ENCODE results near the gene CA12. TPM values are rescaled to one million over a fixed set of nuclear protein-coding genes. Genes with fewer than 3 reads are reported as not detected.

The CA12 gene
- total and polyA plus RNA-seq, 9 of the 15 experiments (the other 6 are each of a cell fraction or from before 2014, with no cell fraction given): 0.01 to 0.78 (median 0.15) TPM; not detected in 1

DNA sequence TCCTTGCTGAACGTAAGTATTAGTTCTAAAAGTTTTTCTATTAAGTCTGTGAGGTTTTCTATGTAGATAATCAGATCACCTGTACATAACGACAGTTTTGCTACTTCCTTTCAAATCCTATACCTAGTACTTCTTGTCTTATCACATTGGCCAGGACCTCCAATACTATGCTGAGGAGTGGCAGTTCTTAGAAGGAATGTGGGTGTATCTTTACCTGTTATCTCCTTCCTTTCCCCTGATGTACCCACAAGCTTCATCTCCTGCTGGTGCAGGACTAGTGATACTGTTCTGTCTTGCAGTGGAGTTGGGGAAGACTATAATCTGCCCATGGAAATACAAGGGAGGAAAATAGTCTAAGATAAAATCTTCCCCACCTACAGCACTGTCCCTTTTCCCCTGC is 16.8 kb upstream of the CA12 start (continued):
- no peak for TF ChIP-seq NCOA2 (IDR thresholded peaks at IDR 0.05; ENCODE audit: partially characterized antibody in 2 of 2)
- no peak for TF ChIP-seq MAZ (CRISPR knock-in tag; conservative IDR thresholded peaks at IDR 0.05 in 1 of 2, IDR thresholded peaks at IDR 0.05 in 1 of 2)
- TF ChIP-seq ELF4 (CRISPR knock-in tag; IDR thresholded peaks at IDR 0.05): no peak
- peak; percentile 69 for TF ChIP-seq CBFA2T3 (IDR thresholded peaks at IDR 0.05)
- peak; percentile 51; the same call in 1 of the 2 replicates for TF ChIP-seq EP300 (IDR thresholded peaks at IDR 0.05; ENCODE audit: low read length)
- no peak for TF ChIP-seq GATAD2A (IDR thresholded peaks at IDR 0.05)
- no peak for TF ChIP-seq ZNF79 (CRISPR knock-in tag; IDR thresholded peaks at IDR 0.05; ENCODE audit: low read depth)
- peak; percentile 52; the same call in 1 of the 2 replicates for TF ChIP-seq ARID1B (IDR thresholded peaks at IDR 0.05)
- TF ChIP-seq, protein P1, sequence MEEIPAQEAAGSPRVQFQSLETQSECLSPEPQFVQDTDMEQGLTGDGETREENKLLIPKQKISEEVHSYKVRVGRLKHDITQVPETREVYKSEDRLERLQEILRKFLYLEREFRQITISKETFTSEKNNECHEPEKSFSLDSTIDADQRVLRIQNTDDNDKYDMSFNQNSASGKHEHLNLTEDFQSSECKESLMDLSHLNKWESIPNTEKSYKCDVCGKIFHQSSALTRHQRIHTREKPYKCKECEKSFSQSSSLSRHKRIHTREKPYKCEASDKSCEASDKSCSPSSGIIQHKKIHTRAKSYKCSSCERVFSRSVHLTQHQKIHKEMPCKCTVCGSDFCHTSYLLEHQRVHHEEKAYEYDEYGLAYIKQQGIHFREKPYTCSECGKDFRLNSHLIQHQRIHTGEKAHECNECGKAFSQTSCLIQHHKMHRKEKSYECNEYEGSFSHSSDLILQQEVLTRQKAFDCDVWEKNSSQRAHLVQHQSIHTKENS (CRISPR knock-in tag; IDR thresholded peaks at IDR 0.05): no peak
- TF ChIP-seq ATF1 (CRISPR knock-in tag; IDR thresholded peaks at IDR 0.05): no peak
- TF ChIP-seq ATF1 (tag; IDR thresholded peaks at IDR 0.05): no peak
- no peak for TF ChIP-seq ZBTB1 (CRISPR knock-in tag; IDR thresholded peaks at IDR 0.05; ENCODE audit: borderline replicate concordance, low read depth)
- TF ChIP-seq ZFPM2 (CRISPR knock-in tag; IDR thresholded peaks at IDR 0.05): no peak
- TF ChIP-seq, protein P2, sequence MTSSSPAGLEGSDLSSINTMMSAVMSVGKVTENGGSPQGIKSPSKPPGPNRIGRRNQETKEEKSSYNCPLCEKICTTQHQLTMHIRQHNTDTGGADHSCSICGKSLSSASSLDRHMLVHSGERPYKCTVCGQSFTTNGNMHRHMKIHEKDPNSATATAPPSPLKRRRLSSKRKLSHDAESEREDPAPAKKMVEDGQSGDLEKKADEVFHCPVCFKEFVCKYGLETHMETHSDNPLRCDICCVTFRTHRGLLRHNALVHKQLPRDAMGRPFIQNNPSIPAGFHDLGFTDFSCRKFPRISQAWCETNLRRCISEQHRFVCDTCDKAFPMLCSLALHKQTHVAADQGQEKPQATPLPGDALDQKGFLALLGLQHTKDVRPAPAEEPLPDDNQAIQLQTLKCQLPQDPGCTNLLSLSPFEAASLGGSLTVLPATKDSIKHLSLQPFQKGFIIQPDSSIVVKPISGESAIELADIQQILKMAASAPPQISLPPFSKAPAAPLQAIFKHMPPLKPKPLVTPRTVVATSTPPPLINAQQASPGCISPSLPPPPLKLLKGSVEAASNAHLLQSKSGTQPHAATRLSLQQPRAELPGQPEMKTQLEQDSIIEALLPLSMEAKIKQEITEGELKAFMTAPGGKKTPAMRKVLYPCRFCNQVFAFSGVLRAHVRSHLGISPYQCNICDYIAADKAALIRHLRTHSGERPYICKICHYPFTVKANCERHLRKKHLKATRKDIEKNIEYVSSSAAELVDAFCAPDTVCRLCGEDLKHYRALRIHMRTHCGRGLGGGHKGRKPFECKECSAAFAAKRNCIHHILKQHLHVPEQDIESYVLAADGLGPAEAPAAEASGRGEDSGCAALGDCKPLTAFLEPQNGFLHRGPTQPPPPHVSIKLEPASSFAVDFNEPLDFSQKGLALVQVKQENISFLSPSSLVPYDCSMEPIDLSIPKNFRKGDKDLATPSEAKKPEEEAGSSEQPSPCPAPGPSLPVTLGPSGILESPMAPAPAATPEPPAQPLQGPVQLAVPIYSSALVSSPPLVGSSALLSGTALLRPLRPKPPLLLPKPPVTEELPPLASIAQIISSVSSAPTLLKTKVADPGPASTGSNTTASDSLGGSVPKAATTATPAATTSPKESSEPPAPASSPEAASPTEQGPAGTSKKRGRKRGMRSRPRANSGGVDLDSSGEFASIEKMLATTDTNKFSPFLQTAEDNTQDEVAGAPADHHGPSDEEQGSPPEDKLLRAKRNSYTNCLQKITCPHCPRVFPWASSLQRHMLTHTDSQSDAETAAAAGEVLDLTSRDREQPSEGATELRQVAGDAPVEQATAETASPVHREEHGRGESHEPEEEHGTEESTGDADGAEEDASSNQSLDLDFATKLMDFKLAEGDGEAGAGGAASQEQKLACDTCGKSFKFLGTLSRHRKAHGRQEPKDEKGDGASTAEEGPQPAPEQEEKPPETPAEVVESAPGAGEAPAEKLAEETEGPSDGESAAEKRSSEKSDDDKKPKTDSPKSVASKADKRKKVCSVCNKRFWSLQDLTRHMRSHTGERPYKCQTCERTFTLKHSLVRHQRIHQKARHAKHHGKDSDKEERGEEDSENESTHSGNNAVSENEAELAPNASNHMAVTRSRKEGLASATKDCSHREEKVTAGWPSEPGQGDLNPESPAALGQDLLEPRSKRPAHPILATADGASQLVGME (CRISPR knock-in tag; IDR thresholded peaks at IDR 0.05): no peak
- TF ChIP-seq PHF20 (IDR thresholded peaks at IDR 0.05; ENCODE audit: partially characterized antibody): no peak
- peak; percentile 68 for TF ChIP-seq TEAD4 (IDR thresholded peaks at IDR 0.05; ENCODE audit: low read length)
- TF ChIP-seq TEAD4 (CRISPR knock-in tag; IDR thresholded peaks at IDR 0.05; ENCODE audit: borderline replicate concordance): no peak
- no peak for TF ChIP-seq E2F8 (IDR thresholded peaks at IDR 0.05; ENCODE audit: low read depth, partially characterized antibody)
- TF ChIP-seq, protein P3, sequence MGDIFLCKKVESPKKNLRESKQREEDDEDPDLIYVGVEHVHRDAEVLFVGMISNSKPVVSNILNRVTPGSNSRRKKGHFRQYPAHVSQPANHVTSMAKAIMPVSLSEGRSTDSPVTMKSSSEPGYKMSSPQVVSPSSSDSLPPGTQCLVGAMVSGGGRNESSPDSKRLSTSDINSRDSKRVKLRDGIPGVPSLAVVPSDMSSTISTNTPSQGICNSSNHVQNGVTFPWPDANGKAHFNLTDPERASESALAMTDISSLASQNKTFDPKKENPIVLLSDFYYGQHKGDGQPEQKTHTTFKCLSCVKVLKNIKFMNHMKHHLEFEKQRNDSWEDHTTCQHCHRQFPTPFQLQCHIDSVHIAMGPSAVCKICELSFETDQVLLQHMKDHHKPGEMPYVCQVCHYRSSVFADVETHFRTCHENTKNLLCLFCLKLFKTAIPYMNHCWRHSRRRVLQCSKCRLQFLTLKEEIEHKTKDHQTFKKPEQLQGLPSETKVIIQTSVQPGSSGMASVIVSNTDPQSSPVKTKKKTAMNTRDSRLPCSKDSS (IDR thresholded peaks at IDR 0.05; ENCODE audit: low read depth, partially characterized antibody): no peak
- TF ChIP-seq ZNF561 (CRISPR knock-in tag; conservative IDR thresholded peaks at IDR 0.05): no peak
